HG02970 (cell line): ENCODE measurements around the gene MYADML2.

Experiments used
- ATAC-seq: cut with Tn5 transposase; IDR thresholded peaks from one replicate; pipeline ENCODE4 v1.9.1; 2021; ENCODE audit warnings: mild to moderate bottlenecking, moderate library complexity, moderate number of reproducible peaks; ENCODE audit not compliant: unreplicated experiment, low FRiP score

MYADML2 gene

DNA sequence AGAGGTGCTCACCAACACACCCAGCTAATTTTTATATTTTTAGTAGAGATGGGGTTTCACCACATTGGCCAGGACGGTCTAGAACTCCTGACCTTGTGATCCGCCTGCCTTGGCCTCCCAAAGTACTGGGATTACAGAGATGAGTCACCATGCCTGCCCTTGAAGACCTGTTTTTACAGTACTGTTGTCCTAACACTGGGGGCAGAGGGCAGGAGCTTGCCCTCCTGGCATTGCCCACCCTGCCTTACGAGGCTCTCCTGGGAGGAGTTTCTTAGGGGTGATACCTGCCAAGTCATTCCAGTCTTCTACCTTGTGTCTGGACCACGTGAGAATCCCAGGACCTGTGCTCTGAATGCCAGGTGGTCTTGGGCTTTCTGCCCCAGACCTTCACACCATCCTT is 33.1 kb upstream of the MYADML2 start:
- no peak for ATAC-seq

GRCh38 chr17:81978524-81979298 is 31.7 kb upstream of the MYADML2 start:
- ATAC-seq = no peak

DNA sequence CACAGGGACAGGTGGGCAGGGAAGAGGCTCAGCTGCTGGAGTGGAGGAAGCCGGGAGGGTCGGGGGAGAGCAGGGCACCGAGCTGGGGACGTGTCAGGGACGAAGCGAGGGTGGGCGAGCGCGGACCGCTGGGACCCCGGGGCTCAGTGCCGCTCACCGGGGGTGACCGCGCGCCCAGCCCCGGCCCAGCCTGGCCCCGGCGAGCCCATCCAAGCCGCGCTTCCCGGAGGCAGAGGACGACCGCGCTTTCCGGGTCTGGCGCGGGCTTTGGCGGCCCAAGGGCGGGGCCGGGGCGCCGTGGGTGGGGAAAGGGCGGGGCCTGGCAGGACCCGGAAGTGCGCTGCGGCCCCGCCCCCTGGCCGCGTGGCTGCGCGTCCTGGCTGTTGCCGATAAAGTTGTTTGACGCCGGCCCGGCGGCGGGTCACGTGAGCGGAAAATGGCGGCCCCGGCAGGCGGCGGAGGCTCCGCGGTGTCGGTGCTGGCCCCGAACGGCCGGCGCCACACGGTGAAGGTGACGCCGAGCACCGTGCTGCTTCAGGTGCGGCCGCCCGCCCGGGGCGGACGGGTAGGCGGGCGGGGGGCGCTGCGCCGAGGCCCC is 30.3 kb upstream of the MYADML2 start, which contains the start of gene ASPSCR1:
Gene ASPSCR1, plus strand, starts transcription at position 419 of the 598 bp plus-strand sequence. Its CDS starts 18 bp downstream, at position 437.
- peak; percentile 88 for ATAC-seq

DNA sequence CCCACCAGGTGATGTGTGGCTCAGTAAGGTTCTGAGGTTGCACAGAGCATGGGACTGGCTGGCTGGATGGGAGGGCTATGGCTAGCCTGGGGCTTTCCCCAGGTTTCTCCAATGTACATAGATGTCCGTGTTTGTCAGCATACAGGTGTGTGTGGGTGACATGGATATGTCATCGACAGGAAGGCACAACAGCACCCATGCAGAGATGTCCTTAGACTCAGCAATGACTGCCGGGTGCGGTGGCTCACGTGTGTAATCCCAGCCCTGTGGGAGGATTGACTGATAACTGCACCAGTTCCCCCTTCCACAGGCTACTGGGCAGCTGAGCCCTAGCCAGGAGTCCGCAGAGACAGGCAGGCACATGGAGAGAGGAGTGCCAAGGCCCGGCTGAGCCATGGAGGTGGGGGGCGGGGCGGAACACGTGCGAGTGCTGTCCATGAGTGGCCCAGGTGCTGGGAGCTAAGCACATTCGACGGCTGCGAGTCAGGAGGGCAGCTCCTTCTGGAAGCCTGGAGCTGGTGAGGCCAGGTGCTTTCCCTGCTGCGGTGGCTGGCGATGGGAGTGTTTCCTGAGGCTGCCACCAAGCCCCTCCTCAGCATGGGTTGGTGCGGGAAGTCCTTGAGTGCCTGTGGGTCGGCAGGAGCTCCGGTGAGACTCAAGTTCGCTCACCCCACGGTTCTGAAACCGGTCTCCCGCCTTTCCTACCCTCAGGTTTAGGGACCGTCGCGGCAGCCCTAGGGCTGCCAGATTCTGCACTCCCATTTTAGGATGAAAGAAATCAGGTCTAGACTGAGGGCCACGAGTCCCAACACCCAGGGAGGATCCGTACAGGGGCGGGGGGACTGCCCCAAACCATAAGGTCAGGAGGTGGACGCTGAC is 29.5 kb upstream of the MYADML2 start:
- no peak for ATAC-seq

- ATAC-seq = no peak
These were observed 26.4 kb upstream of the MYADML2 start for GRCh38 chr17:81973432-81973831.

DNA sequence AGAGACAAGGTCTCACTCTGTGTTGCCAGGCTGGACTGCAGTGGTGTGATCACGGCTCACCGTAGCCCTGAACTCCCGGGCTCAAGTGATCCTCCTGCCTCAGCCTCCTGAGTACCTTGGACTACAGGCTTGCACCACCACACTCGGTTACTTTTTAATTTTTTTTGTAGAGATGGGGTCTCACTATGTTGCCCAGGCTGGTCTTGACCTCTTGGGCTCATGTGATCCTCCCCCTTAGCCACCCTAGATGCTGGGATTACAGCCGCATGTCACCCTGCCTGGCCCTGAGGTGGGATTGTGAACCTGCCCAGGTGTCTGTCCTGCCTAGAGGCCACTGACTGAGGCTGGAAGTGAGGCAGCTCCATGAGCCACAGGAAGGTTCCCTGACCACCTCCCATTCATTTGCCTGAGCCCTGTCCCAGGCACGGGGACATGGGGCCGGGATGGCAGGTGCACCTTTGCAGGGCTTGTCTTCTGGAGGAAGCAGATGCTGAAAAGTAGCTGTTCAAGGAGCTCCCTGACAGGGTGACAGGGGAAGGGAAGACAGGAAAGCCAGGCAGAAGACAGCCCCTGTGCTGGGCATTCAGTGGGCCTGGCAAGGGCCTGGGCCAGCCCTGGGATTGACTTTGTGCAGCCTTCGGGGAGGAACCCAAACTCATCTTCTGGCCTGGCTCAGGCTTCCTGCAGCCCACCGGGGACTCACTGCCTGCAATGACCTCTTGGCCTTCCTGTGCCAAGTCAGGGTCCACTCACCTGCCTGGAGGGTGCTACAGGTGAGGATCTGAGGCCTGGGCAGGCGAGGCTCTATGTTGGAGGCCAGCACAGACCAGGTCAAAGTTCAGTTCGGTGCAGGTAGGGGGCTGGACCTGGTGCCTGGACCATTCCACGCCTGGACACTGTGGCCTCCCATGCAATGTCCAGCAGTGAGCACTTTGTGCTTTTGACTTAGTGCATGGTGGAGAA is 22.1 kb upstream of the MYADML2 start:
- no peak for ATAC-seq

DNA sequence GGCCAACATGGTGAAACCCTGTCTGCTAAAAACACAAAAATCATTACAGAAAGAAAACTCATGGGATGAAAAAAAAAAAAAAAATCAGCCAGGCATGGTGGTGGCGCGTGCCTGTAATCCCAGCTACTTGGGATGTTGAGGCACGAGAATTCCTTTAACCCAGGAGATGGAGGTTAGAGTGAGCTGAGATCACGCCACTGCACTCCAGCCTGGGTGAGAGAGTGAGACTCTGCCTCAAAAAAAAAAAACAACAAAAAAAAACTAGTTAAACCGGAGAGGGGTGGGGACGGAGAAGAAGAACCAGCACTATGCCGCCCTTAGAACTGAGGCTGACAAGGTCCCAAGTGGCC is 21.3 kb upstream of the MYADML2 start:
- no peak for ATAC-seq

GRCh38 chr17:81967533-81968395 is 20.7 kb upstream of the MYADML2 start:
- no peak for ATAC-seq

DNA sequence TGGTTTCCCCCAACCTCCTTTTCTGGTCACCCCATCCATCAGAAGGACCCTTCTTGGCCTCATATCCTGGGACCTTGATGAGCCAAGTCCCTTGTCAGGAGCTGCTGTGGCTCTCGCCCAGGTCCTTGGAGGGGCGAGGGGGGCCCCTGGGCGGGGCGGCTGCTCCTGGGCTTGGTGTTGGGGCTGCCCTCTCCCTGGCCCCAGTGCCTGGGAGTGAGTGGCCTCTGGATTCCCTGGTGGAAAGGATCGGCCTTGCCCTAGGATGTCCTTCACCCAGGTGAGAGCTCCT is 20.2 kb upstream of the MYADML2 start:
- no peak for ATAC-seq

GRCh38 chr17:81966343-81967243 is 19.6 kb upstream of the MYADML2 start:
- ATAC-seq = no peak

- no peak for ATAC-seq
These were observed 17.2 kb upstream of the MYADML2 start for GRCh38 chr17:81964081-81964849.

- no peak for ATAC-seq
These were observed 15.7 kb upstream of the MYADML2 start for GRCh38 chr17:81962499-81963441.

DNA sequence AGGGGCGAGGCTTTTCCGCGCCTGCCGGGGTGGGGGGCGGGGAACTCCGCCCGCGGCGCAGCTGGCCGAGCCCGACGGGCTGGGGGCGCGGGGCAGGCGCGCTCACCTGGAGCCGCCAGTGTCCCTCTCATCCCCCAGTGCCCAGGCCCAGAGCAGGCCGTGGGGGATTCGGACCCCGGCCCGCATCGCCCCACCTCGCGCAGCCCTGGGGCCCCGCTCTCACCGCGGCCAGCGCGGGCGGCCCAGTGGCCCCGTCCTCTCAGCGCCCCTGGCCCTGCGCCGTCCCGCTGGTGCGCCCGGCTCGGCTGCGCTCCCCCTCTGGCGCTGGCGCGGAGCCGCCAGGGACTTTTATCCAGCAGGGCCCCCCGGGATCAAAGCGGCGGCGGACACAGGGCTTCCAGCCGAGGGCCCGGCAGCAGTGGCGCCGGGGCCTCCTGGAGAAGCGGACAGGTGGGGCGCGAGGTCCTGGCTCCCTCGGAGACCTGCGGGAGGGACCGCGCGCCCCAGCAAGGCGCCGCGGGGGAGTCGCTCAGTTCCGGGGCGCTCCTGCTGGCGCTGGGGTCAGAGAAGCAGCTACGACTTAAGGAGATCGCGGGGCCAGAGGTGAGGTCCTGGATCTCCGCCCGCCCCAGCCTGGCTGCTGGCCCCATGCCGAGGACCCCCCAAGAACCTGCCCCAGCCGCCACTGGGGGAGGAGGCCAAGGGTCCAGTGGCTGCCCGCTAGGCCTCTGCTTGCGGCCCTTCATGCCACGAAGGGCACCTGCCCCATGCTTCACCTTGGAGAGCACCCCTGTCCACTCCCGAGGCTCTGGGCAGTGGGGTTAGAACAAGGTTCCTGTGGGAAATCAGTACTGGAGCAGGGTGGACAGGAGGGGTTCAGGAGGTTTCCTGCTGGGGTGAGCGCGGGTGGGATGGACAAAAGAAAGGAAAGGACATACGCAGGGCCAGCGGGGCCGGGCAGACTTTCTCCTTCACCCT is 14.8 kb upstream of the MYADML2 start:
- no peak for ATAC-seq

DNA sequence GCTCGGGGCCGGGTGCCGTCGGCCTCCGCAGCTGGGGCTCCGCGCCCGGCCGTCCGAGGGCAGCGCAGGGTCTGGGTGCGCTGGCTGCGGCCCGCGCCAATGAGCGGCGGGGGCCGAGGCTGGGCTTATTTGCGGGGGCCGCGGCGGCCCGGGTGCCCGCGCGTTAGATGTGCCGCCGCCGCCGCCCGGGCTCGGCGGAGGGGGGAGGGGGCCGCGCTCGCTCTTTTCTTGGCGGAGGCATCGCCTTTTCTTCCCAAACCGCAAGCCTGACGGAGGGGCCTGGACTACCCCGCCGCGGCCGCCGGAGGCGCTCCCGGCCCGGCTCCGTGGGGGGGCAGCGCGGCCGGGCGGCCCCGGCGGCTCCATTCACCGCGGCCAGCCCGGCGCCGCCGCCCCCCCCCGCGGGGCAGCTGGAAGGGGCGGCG is 14.1 kb upstream of the MYADML2 start, which contains the start of gene NOTUM:
Gene NOTUM, minus strand, starts transcription at position 101 of the 425 bp plus-strand sequence. CDS start 278 bp downstream, outside the sequence.
- ATAC-seq = no peak
